ENCODE measurements around the gene NEUROG1.
"Not testable (repeated sequence)": the region's sequence is repeated elsewhere in the genome, so short reads cannot be mapped to it uniquely, and the experiment has no call there.

Gene NEUROG1

GRCh38 chr5:135537271-135537670 lies 1.5 kb upstream of the NEUROG1 start:
- no peak for DNase-seq (ENCODE audit: low spot score)

GRCh38 chr5:135535420-135535819 lies 344 bp downstream of the NEUROG1 start:
- no peak for DNase-seq (ENCODE audit: low spot score)

- no peak for DNase-seq (ENCODE audit: low spot score)
Observed at GRCh38 chr5:135534609-135535419, 950 bp downstream of the NEUROG1 start.

GRCh38 chr5:135533794-135534193 lies 2.0 kb downstream of the NEUROG1 start:
- DNase-seq (ENCODE audit: low spot score) = no peak

- no peak for DNase-seq (ENCODE audit: low spot score)
Observed at GRCh38 chr5:135533334-135533733, 2.4 kb downstream of the NEUROG1 start.

GRCh38 chr5:135529576-135529975 lies 6.2 kb downstream of the NEUROG1 start:
- not testable (repeated sequence) for DNase-seq (ENCODE audit: low spot score)

GRCh38 chr5:135526924-135527323 lies 8.8 kb downstream of the NEUROG1 start:
- no peak for DNase-seq (ENCODE audit: low spot score)

GRCh38 chr5:135521964-135522363 lies 13.8 kb downstream of the NEUROG1 start:
- no peak for DNase-seq (ENCODE audit: low spot score)

GRCh38 chr5:135517631-135518030 lies 18.1 kb downstream of the NEUROG1 start:
- DNase-seq (ENCODE audit: low spot score) = no peak

GRCh38 chr5:135514116-135514515 lies 21.6 kb downstream of the NEUROG1 start:
- DNase-seq (ENCODE audit: low spot score) = no peak

GRCh38 chr5:135511761-135512575 lies 23.8 kb downstream of the NEUROG1 start:
- DNase-seq (ENCODE audit: low spot score) = no peak

GRCh38 chr5:135509995-135510394 lies 25.8 kb downstream of the NEUROG1 start:
- no peak for DNase-seq (ENCODE audit: low spot score)

- DNase-seq (ENCODE audit: low spot score) = no peak
Observed at GRCh38 chr5:135508496-135509005, 27.2 kb downstream of the NEUROG1 start.

- DNase-seq (ENCODE audit: low spot score) = no peak
Observed at GRCh38 chr5:135505973-135506372, 29.8 kb downstream of the NEUROG1 start.

- no peak for DNase-seq (ENCODE audit: low spot score)
Observed at GRCh38 chr5:135504376-135504775, 31.4 kb downstream of the NEUROG1 start.

GRCh38 chr5:135503871-135504270 lies 31.9 kb downstream of the NEUROG1 start:
- DNase-seq (ENCODE audit: low spot score) = no peak

- no peak for DNase-seq (ENCODE audit: low spot score)
Observed at GRCh38 chr5:135502836-135503520, 32.8 kb downstream of the NEUROG1 start.

GRCh38 chr5:135501965-135502364 lies 33.8 kb downstream of the NEUROG1 start:
- DNase-seq (ENCODE audit: low spot score) = no peak

GRCh38 chr5:135498637-135498995 lies 37.1 kb downstream of the NEUROG1 start:
- DNase-seq (ENCODE audit: low spot score) = no peak

- no peak for DNase-seq (ENCODE audit: low spot score)
Observed at GRCh38 chr5:135497971-135498636, 37.7 kb downstream of the NEUROG1 start.

- DNase-seq (ENCODE audit: low spot score) = not testable (repeated sequence)
Observed at GRCh38 chr5:135495531-135495930, 40.2 kb downstream of the NEUROG1 start.

GRCh38 chr5:135494196-135494595 lies 41.6 kb downstream of the NEUROG1 start:
- DNase-seq (ENCODE audit: low spot score) = no peak
